Pons (tissue), 1 donor: Measurements from ENCODE around the gene NRG2.

Experiments
- DNase-seq: peaks from one replicate; pipeline ENCODE4 v3.0.0-alpha.2; 2016; ENCODE audit warnings: low spot score

The NRG2 gene

GRCh38 chr5:140040358-140040757, 2.7 kb downstream of the NRG2 start:
- peak; percentile 59 for DNase-seq

DNA sequence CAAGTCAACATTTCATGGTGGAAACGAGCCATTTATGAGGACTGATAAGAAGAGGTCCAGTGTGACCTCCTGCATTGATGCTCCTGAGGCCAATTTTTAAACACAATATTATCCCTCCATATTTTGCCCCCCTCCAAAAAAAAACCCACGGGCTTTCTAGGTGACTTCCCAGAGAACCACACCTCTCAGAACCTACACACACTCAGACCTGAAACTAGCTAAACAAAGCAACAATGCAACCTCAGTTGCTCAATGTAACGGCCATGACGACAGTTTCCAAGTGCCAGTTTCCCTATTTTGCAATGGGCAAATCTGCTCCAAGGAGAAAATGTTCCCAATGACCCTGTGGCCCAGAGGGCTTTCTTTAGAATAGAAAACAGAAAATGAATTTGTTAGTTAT, 3.5 kb downstream of the NRG2 start:
- DNase-seq, result peak; percentile 47

- DNase-seq, result peak; percentile 68
These were observed 4.6 kb downstream of the NRG2 start for GRCh38 chr5:140038373-140038957.

DNA sequence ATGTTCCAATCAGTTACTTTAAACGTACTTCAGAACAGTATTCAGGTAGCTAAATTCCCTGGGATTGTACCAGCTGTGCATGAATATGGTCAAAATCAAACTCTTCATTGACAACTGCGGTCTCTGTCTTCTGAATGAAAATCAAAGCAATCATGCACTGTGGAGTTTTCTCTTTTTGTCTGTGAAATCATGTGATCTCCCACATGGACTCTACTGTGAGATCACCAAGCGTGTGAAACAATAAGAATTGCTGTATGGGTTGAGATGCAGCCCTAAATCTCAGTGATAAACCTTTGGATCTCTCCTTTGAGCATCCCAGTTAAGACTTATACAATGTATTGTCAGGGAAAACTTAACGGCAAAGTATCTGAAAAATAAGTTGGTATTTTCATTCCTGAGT, 6.1 kb downstream of the NRG2 start:
- peak; percentile 86 for DNase-seq

GRCh38 chr5:140035881-140036280, 7.2 kb downstream of the NRG2 start:
- DNase-seq, result no peak

DNA sequence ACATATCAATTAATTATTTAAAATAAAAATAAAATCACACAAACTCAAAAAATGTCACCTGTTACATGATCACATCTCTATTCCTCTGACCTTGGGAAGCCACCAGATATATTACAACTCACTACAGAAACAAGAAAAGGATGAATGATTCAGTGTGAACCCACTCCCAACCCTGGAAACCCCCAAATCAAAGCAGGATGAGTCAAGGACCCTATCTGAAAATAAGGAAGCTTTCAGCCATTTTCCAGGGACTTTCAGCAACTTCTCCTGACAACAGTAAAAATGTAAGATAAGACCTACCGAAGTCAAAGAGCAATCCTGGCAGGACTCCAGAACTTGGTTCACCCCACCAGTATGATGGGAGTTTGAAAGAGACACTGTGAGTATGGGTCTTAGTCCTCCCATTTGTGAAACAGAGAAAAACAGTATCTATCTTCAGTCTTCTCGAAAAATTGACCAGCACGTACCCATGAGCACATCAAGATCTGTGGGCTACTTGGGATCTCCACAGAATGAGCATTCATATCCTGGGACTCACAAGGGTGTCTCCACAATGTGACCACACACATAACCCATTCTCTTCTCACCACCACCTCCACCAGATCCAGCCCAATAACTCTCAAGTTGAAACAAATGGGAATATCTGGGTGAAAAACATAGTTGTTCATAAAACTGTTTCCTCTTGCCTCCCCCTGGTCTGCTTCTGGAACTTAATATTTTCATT, 9.9 kb downstream of the NRG2 start:
- no peak for DNase-seq

- no peak for DNase-seq
These were observed 10.8 kb downstream of the NRG2 start for GRCh38 chr5:140032296-140032695.

DNA sequence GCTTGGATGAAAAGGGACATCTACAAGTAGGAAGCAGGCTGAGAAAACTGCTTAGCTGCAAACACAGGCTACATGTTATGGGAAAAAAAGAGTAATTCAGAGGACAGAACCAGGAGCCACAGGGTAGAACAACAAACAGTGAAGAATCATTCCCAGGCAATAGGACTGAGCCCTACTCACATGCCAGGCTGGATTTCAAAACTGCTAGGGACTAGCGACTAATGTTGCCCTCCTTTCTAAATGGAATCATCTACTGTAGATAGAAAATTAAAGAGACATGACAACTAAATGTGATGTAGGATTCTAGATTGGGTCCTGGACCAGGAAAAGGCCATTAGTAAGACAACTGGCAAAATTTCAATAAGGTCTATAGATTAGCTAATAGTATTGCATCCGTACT, 15.3 kb downstream of the NRG2 start:
- no peak for DNase-seq

DNA sequence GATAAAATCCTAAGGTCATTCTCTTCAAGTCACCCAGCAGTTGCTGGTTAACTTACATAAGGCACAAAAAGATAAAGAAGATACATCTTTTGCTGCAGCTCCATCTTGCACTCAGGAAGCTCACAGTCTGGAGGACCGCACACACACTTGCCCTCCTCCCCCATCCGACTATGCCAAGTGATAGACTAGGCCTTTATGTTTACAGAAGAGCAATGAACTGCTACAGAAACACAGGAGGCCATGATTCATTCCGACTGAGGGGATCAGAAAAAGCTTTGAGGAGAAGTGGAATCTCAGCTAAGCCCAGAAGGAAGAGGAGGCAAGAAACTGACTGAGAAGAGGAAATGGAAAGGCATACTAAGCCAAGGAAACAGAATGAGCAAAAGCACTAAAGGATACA, 17.4 kb downstream of the NRG2 start:
- DNase-seq, result no peak

GRCh38 chr5:140024928-140025327, 18.2 kb downstream of the NRG2 start:
- DNase-seq, result no peak

DNA sequence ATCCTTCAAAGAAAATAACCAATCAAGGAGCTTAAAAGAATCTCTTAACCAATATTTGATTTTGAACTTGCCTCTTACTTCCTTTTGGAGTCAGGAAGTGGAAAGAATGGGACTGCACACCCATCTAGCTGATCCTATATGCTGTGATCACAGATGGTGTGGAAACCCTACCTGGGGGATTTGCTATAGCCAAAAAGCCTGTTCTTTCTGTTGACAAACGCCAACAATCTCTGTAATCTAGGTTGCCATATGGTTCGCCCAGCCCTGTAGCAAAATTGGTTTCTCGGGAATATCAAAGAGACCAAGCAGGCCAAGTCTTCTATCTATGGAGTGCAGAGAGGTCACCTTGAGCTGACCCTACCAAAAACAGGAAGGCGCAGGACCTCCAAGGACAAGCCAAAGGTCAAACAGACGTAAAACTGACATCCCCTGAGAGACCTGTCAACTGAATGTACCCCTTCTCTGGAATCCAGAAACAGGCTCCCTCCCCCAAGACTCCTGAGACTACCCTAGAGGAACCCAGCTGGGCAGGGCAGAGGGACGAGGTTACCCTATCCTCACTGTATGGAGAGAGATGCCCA, 19.4 kb downstream of the NRG2 start:
- no peak for DNase-seq

GRCh38 chr5:140020601-140021177, 22.4 kb downstream of the NRG2 start:
- no peak for DNase-seq

GRCh38 chr5:140018920-140019644, 24.0 kb downstream of the NRG2 start:
- no peak for DNase-seq

DNA sequence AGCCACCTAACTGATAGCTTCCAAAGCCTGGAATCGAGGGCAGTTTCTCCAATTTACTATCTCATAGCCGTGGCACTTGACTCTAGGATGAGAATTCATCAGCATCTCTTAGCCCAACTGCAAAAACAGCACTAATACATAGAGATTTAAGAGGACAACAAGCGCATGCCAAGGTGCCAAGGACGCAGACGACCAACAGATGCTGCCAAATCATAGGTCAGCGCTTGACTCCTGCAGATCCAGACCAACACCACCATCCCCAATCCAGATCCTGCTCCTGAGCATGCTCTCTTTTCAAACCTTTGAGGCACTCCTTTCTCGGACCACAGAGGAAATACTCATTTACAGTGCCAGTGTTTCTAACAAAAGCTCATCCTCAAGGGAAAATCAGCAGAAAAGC, 24.6 kb downstream of the NRG2 start:
- no peak for DNase-seq

DNA sequence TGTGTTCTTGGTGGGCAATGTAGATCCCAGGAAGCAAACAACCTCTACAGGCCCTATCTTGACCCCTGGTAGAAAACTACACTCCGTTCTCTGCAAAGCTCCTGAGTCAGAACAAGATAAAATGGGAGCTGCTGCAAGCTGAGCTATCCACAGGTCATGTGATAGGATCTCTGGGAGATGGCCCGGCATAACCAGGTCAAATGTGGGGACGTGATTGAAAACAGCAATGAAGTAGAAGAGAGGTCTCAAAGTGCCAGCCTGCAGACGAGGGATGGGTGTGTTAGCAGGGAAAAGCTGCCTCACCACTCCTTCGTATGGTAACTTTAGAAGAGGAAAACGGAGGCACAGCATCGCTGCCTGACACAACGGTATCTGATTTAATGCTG, 25.0 kb downstream of the NRG2 start:
- no peak for DNase-seq

DNA sequence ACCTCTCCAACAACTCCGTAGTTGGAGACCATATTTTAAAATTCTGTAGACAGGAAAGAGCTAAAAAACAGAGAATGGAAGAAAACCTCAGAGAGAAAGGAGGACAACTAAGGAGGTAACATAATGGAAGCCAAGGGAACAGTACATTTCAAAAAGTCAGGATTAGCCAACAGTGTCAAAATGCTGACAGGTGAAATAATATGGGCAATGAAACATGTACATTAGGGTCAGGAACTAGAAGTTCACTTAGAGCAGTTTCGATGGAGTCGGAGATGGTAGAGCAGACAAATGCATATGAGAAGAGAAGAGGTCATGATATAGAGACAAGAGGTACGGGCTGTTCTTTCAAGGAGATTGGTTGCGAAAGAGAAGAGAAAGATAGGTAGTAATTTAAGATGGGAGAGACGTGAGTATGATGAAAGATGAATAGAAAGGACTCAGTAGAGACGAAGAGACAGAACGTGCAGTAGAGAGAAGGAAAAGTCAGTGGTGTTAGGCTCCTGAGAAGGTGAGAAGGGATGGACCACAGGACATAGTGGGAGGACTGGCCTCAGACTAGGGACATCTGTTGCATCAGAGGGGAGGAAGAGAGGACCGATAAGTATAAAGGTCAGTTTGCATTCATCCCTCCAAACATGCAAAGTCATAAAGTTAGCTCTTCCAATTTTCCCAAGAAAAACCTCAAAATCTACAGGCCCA, 25.6 kb downstream of the NRG2 start:
- DNase-seq, result no peak

- no peak for DNase-seq
These were observed 27.4 kb downstream of the NRG2 start for GRCh38 chr5:140015706-140016105.

DNA sequence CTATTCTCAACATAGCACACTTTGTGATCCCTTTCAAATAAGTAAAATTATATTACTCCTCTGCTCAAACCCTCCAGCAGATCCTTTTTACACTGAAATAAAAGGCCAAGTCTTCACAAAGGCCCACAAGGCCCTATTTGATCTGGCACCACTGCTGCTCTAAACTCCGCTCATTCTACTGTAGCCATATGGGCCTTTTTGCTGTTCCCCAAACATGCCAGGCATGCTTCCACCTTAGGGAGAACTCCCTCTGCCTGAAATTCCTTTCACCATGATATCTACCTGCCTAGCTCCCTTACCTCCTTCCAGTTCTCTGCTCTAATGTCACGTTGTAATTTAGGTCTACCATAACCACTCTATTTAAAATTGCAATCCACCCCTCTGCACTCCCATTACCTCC, 28.3 kb downstream of the NRG2 start:
- no peak for DNase-seq

GRCh38 chr5:140013536-140013935, 29.6 kb downstream of the NRG2 start:
- no peak for DNase-seq

- no peak for DNase-seq
These were observed 30.7 kb downstream of the NRG2 start for GRCh38 chr5:140012443-140012842.

DNA sequence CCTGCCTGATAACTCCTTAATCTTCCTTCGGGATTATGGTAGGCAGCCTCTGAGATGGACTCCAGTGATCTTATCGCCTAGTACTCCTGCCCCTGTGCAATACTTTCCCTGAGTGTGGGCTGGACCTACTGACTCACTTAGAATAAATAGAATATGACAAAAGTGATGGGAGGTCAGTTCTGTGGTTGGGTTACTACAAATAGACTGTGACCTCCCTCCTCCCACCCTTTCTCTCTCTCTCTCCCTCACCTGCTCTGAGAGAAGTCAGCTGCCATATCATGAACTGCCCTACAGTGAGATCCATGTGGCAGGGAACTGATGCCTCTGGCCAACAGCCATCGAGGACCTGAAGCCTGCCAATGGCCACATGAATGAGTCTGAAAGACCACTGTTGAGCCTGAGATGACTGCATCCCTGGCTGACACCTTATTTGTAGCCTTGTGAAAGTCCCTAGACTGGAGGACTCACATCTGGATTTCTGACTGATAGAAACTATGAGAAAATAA, 31.7 kb downstream of the NRG2 start:
- DNase-seq, result no peak

DNA sequence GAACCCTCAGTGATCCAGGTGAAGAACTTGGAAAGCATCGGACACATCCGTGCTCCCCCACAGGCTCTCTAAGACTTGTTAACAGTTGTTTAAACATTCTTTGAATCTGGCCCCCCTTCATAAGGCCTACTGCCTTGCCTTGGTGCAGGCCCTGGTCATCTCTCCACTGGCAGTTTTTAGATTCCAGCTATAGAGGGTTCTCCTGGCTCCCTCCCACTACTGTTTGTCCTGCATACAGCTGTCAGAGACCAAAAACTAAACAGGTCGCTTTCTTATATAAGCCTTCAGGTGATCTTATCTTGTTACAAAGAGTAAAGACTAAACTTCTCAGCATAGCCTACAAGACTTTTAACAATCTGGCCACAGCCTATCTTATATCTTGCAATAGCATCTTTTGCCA, 32.3 kb downstream of the NRG2 start:
- no peak for DNase-seq
